ENCODE results near the gene MEGF9. TPM values are rescaled to one million over a fixed set of nuclear protein-coding genes. Genes with fewer than 3 reads are reported as not detected.

MEGF9 gene
- total and polyA plus RNA-seq, 7 donors, result 2.0 to 12.7 (median 7.2) TPM

GRCh38 chr9:120569556-120569955 is 144.7 kb downstream of the MEGF9 start:
- 89 to 92% (median 90%) methylated on average over 5 of the region's 5 CpGs for WGBS, 3 donors
- ATAC-seq (no peak), DNase-seq (no peak)
- H3K9me3 ChIP-seq, result no peaks in the 10 kb centered on the region
- H3K36me3 ChIP-seq (ENCODE audit: insufficient read depth in 1 of 2, low read depth in 1 of 2), result peaks cover 14 to 68% of the 10 kb centered on the region in 2 donors
- peaks cover 26% of the 10 kb centered on the region for H3K4me1 ChIP-seq
- intact Hi-C loops (cut with DNase I), result no loop called here
- no peaks in the 10 kb centered on the region for H3K27me3 ChIP-seq (ENCODE audit: insufficient read depth in 3 of 3, low read length in 2 of 3)
- TF ChIP-seq CTCF (IDR thresholded peaks at IDR 0.05), result peak; percentile 15
- H3K27ac ChIP-seq, result peak overlapping the region; percentile 30
- H3K4me3 ChIP-seq, result no peak overlapping the region

- Histone ChIP-seq H3K27ac (no peak overlapping the region), H3K27me3 (ENCODE audit: insufficient read depth in 3 of 3, low read length in 2 of 3) (no peaks in the 10 kb centered on the region), H3K9me3 (no peaks in the 10 kb centered on the region), H3K36me3 (ENCODE audit: insufficient read depth in 1 of 2, low read depth in 1 of 2) (peaks cover 14 to 73% of the 10 kb centered on the region in 2 donors), H3K4me3 (no peak overlapping the region), H3K4me1 (peaks cover 26% of the 10 kb centered on the region)
- DNase-seq, result no peak
- WGBS, 3 donors, result 89 to 98% (median 96%) methylated on average over 5 of the region's 5 CpGs
- ATAC-seq, result no peak
- intact Hi-C loops (cut with DNase I), result no loop called here
- TF ChIP-seq CTCF (IDR thresholded peaks at IDR 0.05), result no peak
Observed at GRCh38 chr9:120568816-120569215, 145.5 kb downstream of the MEGF9 start.

- ATAC-seq (no peak), DNase-seq (no peak)
- Histone ChIP-seq H3K27me3 (ENCODE audit: insufficient read depth in 3 of 3, low read length in 2 of 3) (no peaks in the 10 kb centered on the region), H3K36me3 (ENCODE audit: insufficient read depth in 1 of 2, low read depth in 1 of 2) (peaks cover 14 to 79% of the 10 kb centered on the region in 2 donors), H3K4me1 (peaks cover 25% of the 10 kb centered on the region), H3K4me3 (no peak overlapping the region), H3K9me3 (no peaks in the 10 kb centered on the region), H3K27ac (no peak overlapping the region)
- no peak for TF ChIP-seq CTCF (IDR thresholded peaks at IDR 0.05)
- WGBS, 3 donors, result 96 to 97% (median 96%) methylated on average over 4 of the region's 4 CpGs
- intact Hi-C loops (cut with DNase I), result no loop called here
Observed at GRCh38 chr9:120567874-120568273, 146.4 kb downstream of the MEGF9 start.

GRCh38 chr9:120567081-120567480 is 147.2 kb downstream of the MEGF9 start:
- TF ChIP-seq CTCF (IDR thresholded peaks at IDR 0.05), result no peak
- Histone ChIP-seq H3K9me3 (no peaks in the 10 kb centered on the region), H3K4me1 (peaks cover 17% of the 10 kb centered on the region), H3K4me3 (no peak overlapping the region), H3K27me3 (ENCODE audit: insufficient read depth in 3 of 3, low read length in 2 of 3) (no peaks in the 10 kb centered on the region), H3K36me3 (ENCODE audit: insufficient read depth in 1 of 2, low read depth in 1 of 2) (peaks cover 14 to 79% of the 10 kb centered on the region in 2 donors), H3K27ac (no peak overlapping the region)
- WGBS, 3 donors, result 90 to 95% (median 92%) methylated on average over 3 of the region's 3 CpGs
- no peak for ATAC-seq
- DNase-seq, result no peak
- intact Hi-C loops (cut with DNase I), result no loop called here

- DNase-seq, result no peak
- Histone ChIP-seq H3K27ac (no peak overlapping the region), H3K4me3 (no peak overlapping the region), H3K9me3 (no peaks in the 10 kb centered on the region), H3K27me3 (ENCODE audit: insufficient read depth in 3 of 3, low read length in 2 of 3) (no peaks in the 10 kb centered on the region), H3K4me1 (peaks cover 6% of the 10 kb centered on the region), H3K36me3 (ENCODE audit: insufficient read depth in 1 of 2, low read depth in 1 of 2) (peaks cover 8 to 74% of the 10 kb centered on the region in 2 donors)
- 92 to 97% (median 96%) methylated on average over 3 of the region's 3 CpGs for WGBS, 3 donors
- no peak for TF ChIP-seq CTCF (IDR thresholded peaks at IDR 0.05)
- intact Hi-C loops (cut with DNase I), result no loop called here
- ATAC-seq, result no peak
Observed at GRCh38 chr9:120564589-120564988, 149.7 kb downstream of the MEGF9 start.

Data from psoas muscle (tissue), 8 donors.